ENCODE data around the gene VAV1.

The VAV1 gene

DNA sequence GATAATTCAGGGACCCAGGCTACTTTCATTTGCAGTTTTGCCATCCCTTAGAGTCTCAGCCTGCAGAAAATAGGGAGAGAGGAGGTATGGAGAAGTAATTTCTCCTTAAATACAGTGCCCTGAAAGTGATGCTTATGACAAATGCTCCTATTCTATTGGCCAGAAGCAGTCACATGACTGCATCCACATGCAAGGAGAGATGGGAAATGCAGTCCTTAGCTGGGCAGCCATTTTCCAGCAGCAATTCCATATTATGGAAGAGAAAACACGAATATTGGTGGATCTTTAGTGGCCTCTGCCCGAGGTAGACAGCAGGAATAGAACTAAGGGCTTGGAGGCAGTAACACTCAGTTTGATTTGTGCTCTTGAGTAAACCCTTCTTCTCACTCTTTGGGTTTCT, 39.4 kb downstream of the VAV1 start:
- H2AFZ ChIP-seq (ENCODE audit: low read length): no peak overlapping the region
- H3K27ac ChIP-seq (ENCODE audit: low read depth, low read length, poor library complexity, severe bottlenecking): no peak overlapping the region
- H3K4me3 ChIP-seq (ENCODE audit: low read depth, low read length, poor library complexity, severe bottlenecking): no peak overlapping the region
- no peaks in the 10 kb centered on the region for H3K9me2 ChIP-seq (ENCODE audit: low read depth, low read length)
- no peak overlapping the region for H3K9ac ChIP-seq (ENCODE audit: low read length)
- peaks cover 56% of the 10 kb centered on the region for H3K79me2 ChIP-seq (ENCODE audit: insufficient read depth, low read length)
- no peaks in the 10 kb centered on the region for H3F3A ChIP-seq (ENCODE audit: insufficient read depth, low read length)
- H3K9me3 ChIP-seq (ENCODE audit: low read length): no peaks in the 10 kb centered on the region
- H4K20me1 ChIP-seq (ENCODE audit: insufficient read depth, low read length): no peaks in the 10 kb centered on the region
- H3K36me3 ChIP-seq (ENCODE audit: insufficient read depth, low read length): peaks cover 47% of the 10 kb centered on the region
- H3K4me1 ChIP-seq (ENCODE audit: insufficient read depth, low read length, severe bottlenecking): no peaks in the 10 kb centered on the region
- TF ChIP-seq, protein P1, sequence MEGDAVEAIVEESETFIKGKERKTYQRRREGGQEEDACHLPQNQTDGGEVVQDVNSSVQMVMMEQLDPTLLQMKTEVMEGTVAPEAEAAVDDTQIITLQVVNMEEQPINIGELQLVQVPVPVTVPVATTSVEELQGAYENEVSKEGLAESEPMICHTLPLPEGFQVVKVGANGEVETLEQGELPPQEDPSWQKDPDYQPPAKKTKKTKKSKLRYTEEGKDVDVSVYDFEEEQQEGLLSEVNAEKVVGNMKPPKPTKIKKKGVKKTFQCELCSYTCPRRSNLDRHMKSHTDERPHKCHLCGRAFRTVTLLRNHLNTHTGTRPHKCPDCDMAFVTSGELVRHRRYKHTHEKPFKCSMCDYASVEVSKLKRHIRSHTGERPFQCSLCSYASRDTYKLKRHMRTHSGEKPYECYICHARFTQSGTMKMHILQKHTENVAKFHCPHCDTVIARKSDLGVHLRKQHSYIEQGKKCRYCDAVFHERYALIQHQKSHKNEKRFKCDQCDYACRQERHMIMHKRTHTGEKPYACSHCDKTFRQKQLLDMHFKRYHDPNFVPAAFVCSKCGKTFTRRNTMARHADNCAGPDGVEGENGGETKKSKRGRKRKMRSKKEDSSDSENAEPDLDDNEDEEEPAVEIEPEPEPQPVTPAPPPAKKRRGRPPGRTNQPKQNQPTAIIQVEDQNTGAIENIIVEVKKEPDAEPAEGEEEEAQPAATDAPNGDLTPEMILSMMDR (IDR thresholded peaks at IDR 0.05; ENCODE audit: low read length): no peak
- no peak for TF ChIP-seq EZH2 (IDR thresholded peaks at IDR 0.05; ENCODE audit: borderline replicate concordance, low read length)
- no peaks in the 10 kb centered on the region for H3K27me3 ChIP-seq (ENCODE audit: insufficient read depth, low read length)
- H3K4me2 ChIP-seq (ENCODE audit: low read length): no peak overlapping the region

GRCh38 chr19:6812612-6813011, 40.1 kb downstream of the VAV1 start:
- H3F3A ChIP-seq (ENCODE audit: insufficient read depth, low read length): no peaks in the 10 kb centered on the region
- H3K79me2 ChIP-seq (ENCODE audit: insufficient read depth, low read length): peaks cover 53% of the 10 kb centered on the region
- H4K20me1 ChIP-seq (ENCODE audit: insufficient read depth, low read length): no peaks in the 10 kb centered on the region

DNA sequence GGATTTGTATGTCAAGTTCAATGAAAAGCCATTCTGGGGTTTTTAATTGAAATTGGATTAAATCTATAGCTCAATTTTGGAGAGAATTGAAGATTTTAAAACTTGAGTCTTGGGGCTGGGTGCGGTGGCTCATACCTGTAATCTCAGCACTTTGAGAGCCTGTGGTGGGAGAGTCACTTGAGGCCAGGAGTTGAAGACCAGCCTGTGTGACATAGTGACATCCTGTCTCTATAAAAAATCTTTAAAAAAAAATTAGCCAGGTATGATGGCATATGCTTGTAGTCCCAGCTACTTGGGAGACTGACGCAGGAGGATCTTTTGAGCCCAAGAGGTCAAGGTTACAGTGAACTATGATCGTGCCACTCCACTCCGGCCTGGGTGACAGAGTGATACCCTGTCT, 41.2 kb downstream of the VAV1 start:
- Histone ChIP-seq H3F3A (ENCODE audit: insufficient read depth, low read length) (no peaks in the 10 kb centered on the region), H3K27ac (ENCODE audit: low read depth, low read length, poor library complexity, severe bottlenecking) (no peak overlapping the region), H3K36me3 (ENCODE audit: insufficient read depth, low read length) (peaks cover 49% of the 10 kb centered on the region), H4K20me1 (ENCODE audit: insufficient read depth, low read length) (no peaks in the 10 kb centered on the region), H3K4me1 (ENCODE audit: insufficient read depth, low read length, severe bottlenecking) (no peaks in the 10 kb centered on the region), H3K9ac (ENCODE audit: low read length) (no peak overlapping the region), H3K79me2 (ENCODE audit: insufficient read depth, low read length) (peaks cover 55% of the 10 kb centered on the region), H3K9me3 (ENCODE audit: low read length) (no peaks in the 10 kb centered on the region), H2AFZ (ENCODE audit: low read length) (no peak overlapping the region), H3K9me2 (ENCODE audit: low read depth, low read length) (no peaks in the 10 kb centered on the region), H3K27me3 (ENCODE audit: insufficient read depth, low read length) (no peaks in the 10 kb centered on the region), H3K4me2 (ENCODE audit: low read length) (no peak overlapping the region), H3K4me3 (ENCODE audit: low read depth, low read length, poor library complexity, severe bottlenecking) (no peak overlapping the region)
- TF ChIP-seq, protein P1 (IDR thresholded peaks at IDR 0.05; ENCODE audit: low read length): no peak
- TF ChIP-seq EZH2 (IDR thresholded peaks at IDR 0.05; ENCODE audit: borderline replicate concordance, low read length): no peak

More at GRCh38 chr19:6812612-6813011, 40.1 kb downstream of the VAV1 start:
- TF ChIP-seq EZH2 (IDR thresholded peaks at IDR 0.05; ENCODE audit: borderline replicate concordance, low read length): no peak
- TF ChIP-seq, protein P1 (IDR thresholded peaks at IDR 0.05; ENCODE audit: low read length): no peak
- Histone ChIP-seq H3K36me3 (ENCODE audit: insufficient read depth, low read length) (peaks cover 47% of the 10 kb centered on the region), H3K4me2 (ENCODE audit: low read length) (no peak overlapping the region), H3K9me2 (ENCODE audit: low read depth, low read length) (no peaks in the 10 kb centered on the region), H3K4me3 (ENCODE audit: low read depth, low read length, poor library complexity, severe bottlenecking) (no peak overlapping the region), H3K4me1 (ENCODE audit: insufficient read depth, low read length, severe bottlenecking) (no peaks in the 10 kb centered on the region), H3K9ac (ENCODE audit: low read length) (no peak overlapping the region), H3K9me3 (ENCODE audit: low read length) (no peaks in the 10 kb centered on the region), H3K27ac (ENCODE audit: low read depth, low read length, poor library complexity, severe bottlenecking) (no peak overlapping the region), H3K27me3 (ENCODE audit: insufficient read depth, low read length) (no peaks in the 10 kb centered on the region), H2AFZ (ENCODE audit: low read length) (no peak overlapping the region)
